Measurements from ENCODE around the gene MBOAT2.

The MBOAT2 gene

GRCh38 chr2:8966123-8966908, 37.2 kb downstream of the MBOAT2 start:
- no peaks in the 10 kb centered on the region for H3K36me3 ChIP-seq (ENCODE audit: control insufficient read depth, insufficient read depth, low read length)
- no peaks in the 10 kb centered on the region for H3K4me1 ChIP-seq (ENCODE audit: control insufficient read depth, insufficient read depth, low read length, poor library complexity, severe bottlenecking)
- H3K4me3 ChIP-seq (ENCODE audit: insufficient read depth, low read depth, low read length, poor library complexity, severe bottlenecking) = no peak overlapping the region
- H3K27ac ChIP-seq (ENCODE audit: insufficient read depth, low read length, poor library complexity, severe bottlenecking) = no peak overlapping the region
- H3K27me3 ChIP-seq (replicated peaks; ENCODE audit: control insufficient read depth, insufficient read depth, low read length, poor library complexity, severe bottlenecking) = no peaks in the 10 kb centered on the region
- H3K9me3 ChIP-seq (ENCODE audit: control insufficient read depth, low read length) = no peaks in the 10 kb centered on the region
- DNase-seq = no peak

GRCh38 chr2:8965216-8965969, 38.1 kb downstream of the MBOAT2 start:
- Histone ChIP-seq H3K4me1 (ENCODE audit: control insufficient read depth, insufficient read depth, low read length, poor library complexity, severe bottlenecking) (no peaks in the 10 kb centered on the region), H3K4me3 (ENCODE audit: insufficient read depth, low read depth, low read length, poor library complexity, severe bottlenecking) (no peak overlapping the region), H3K27ac (ENCODE audit: insufficient read depth, low read length, poor library complexity, severe bottlenecking) (no peak overlapping the region), H3K9me3 (ENCODE audit: control insufficient read depth, low read length) (no peaks in the 10 kb centered on the region), H3K36me3 (ENCODE audit: control insufficient read depth, insufficient read depth, low read length) (no peaks in the 10 kb centered on the region), H3K27me3 (replicated peaks; ENCODE audit: control insufficient read depth, insufficient read depth, low read length, poor library complexity, severe bottlenecking) (no peaks in the 10 kb centered on the region)
- DNase-seq = no peak

DNA sequence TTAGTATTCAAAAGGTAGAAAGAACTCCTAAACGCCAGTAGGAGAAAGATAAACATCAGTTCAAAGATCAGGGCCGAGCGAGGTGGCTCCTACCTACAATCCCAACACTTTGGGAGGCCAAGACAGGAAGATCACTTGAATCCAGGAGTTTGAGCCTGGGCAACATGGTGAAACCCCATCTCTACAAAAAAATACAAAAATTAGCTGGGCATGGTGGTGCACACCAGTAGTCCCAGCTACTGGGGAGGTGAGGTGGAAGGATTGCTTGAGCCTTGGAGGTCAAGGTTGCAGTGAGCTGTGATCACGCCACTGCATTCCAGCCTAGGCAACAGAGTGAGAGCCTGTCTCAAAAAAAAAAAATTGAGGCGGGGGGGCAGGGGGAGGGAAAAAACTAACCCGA, 40.6 kb downstream of the MBOAT2 start:
- H3K36me3 ChIP-seq (ENCODE audit: control insufficient read depth, insufficient read depth, low read length) = no peaks in the 10 kb centered on the region
- DNase-seq = no peak
- H3K27ac ChIP-seq (ENCODE audit: insufficient read depth, low read length, poor library complexity, severe bottlenecking) = no peak overlapping the region
- no peaks in the 10 kb centered on the region for H3K27me3 ChIP-seq (replicated peaks; ENCODE audit: control insufficient read depth, insufficient read depth, low read length, poor library complexity, severe bottlenecking)
- no peak overlapping the region for H3K4me3 ChIP-seq (ENCODE audit: insufficient read depth, low read depth, low read length, poor library complexity, severe bottlenecking)
- H3K9me3 ChIP-seq (ENCODE audit: control insufficient read depth, low read length) = no peaks in the 10 kb centered on the region
- no peaks in the 10 kb centered on the region for H3K4me1 ChIP-seq (ENCODE audit: control insufficient read depth, insufficient read depth, low read length, poor library complexity, severe bottlenecking)

DNA sequence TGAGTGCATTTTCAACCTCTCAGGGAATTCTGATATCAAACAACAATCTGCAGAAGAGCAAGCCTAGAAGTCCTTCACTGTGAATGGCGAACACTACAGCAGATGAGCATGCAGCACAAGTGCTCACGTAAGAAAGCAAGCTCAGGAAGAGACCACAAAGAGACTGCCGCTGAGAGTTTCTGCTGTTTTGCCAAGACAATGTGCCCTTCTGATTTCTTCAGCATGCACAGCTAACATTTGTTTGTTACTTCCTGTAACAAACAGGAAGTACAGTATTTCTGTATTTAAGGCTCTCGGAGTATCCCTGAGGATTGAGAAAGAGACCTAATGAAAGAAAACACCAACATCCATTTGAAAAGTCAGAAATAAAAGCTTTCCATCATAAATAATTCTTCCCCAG, 45.9 kb downstream of the MBOAT2 start:
- no peak overlapping the region for H3K27ac ChIP-seq (ENCODE audit: insufficient read depth, low read length, poor library complexity, severe bottlenecking)
- H3K27me3 ChIP-seq (replicated peaks; ENCODE audit: control insufficient read depth, insufficient read depth, low read length, poor library complexity, severe bottlenecking) = no peaks in the 10 kb centered on the region
- H3K36me3 ChIP-seq (ENCODE audit: control insufficient read depth, insufficient read depth, low read length) = no peaks in the 10 kb centered on the region
- H3K9me3 ChIP-seq (ENCODE audit: control insufficient read depth, low read length) = peaks cover 4% of the 10 kb centered on the region
- no peak for DNase-seq
- no peak overlapping the region for H3K4me3 ChIP-seq (ENCODE audit: insufficient read depth, low read depth, low read length, poor library complexity, severe bottlenecking)
- H3K4me1 ChIP-seq (ENCODE audit: control insufficient read depth, insufficient read depth, low read length, poor library complexity, severe bottlenecking) = no peaks in the 10 kb centered on the region

- no peak overlapping the region for H3K4me3 ChIP-seq (ENCODE audit: insufficient read depth, low read depth, low read length, poor library complexity, severe bottlenecking)
- DNase-seq = no peak
- H3K4me1 ChIP-seq (ENCODE audit: control insufficient read depth, insufficient read depth, low read length, poor library complexity, severe bottlenecking) = no peaks in the 10 kb centered on the region
- H3K9me3 ChIP-seq (ENCODE audit: control insufficient read depth, low read length) = peaks cover 4% of the 10 kb centered on the region
- no peak overlapping the region for H3K27ac ChIP-seq (ENCODE audit: insufficient read depth, low read length, poor library complexity, severe bottlenecking)
- no peaks in the 10 kb centered on the region for H3K36me3 ChIP-seq (ENCODE audit: control insufficient read depth, insufficient read depth, low read length)
- no peaks in the 10 kb centered on the region for H3K27me3 ChIP-seq (replicated peaks; ENCODE audit: control insufficient read depth, insufficient read depth, low read length, poor library complexity, severe bottlenecking)
Observed at GRCh38 chr2:8956774-8957173, 46.7 kb downstream of the MBOAT2 start.

DNA sequence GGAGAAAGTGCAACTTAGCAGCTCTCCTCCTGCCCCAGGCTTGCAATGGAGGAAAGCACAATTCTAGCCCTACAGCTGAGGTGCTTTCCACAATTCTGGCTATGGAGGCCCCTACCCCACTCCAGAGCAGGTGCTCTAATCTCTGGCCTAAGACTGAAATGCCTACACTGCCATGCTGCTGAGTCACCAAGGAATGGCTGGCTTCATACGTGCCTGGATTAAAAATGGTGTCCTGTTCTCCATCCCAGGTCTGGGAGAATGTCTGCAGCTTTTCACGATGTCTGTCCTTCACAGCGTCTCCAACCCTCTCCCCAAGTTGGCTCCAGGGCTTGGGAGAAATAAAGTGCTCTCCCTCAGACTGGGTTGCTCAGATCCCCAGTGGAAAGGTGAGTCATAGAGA, 48.5 kb downstream of the MBOAT2 start:
- Histone ChIP-seq H3K4me3 (ENCODE audit: insufficient read depth, low read depth, low read length, poor library complexity, severe bottlenecking) (no peak overlapping the region), H3K9me3 (ENCODE audit: control insufficient read depth, low read length) (peaks cover 4% of the 10 kb centered on the region), H3K27ac (ENCODE audit: insufficient read depth, low read length, poor library complexity, severe bottlenecking) (no peak overlapping the region), H3K36me3 (ENCODE audit: control insufficient read depth, insufficient read depth, low read length) (no peaks in the 10 kb centered on the region), H3K27me3 (replicated peaks; ENCODE audit: control insufficient read depth, insufficient read depth, low read length, poor library complexity, severe bottlenecking) (no peaks in the 10 kb centered on the region), H3K4me1 (ENCODE audit: control insufficient read depth, insufficient read depth, low read length, poor library complexity, severe bottlenecking) (no peaks in the 10 kb centered on the region)
- no peak for DNase-seq

DNA sequence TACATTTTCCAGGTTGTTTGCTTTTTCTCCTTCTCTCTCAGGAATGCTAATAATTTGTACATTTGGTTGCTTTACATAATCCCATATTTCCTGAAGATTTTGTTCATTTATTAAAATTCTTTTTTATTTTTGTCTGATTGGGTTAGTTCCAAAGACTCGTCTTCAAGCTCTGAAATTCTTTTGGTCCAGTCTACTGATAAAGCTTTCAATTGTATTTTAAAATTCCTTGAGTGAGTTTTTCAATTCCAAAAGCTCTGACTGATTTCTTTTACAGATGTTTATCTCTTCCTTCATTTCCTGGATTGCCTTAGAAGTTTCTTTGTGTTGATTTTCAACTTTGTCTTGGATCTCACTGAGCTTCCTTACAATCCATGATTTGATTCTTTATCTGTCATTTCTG, 50.0 kb downstream of the MBOAT2 start:
- Histone ChIP-seq H3K27ac (ENCODE audit: insufficient read depth, low read length, poor library complexity, severe bottlenecking) (no peak overlapping the region), H3K4me1 (ENCODE audit: control insufficient read depth, insufficient read depth, low read length, poor library complexity, severe bottlenecking) (no peaks in the 10 kb centered on the region), H3K4me3 (ENCODE audit: insufficient read depth, low read depth, low read length, poor library complexity, severe bottlenecking) (no peak overlapping the region), H3K36me3 (ENCODE audit: control insufficient read depth, insufficient read depth, low read length) (no peaks in the 10 kb centered on the region), H3K9me3 (ENCODE audit: control insufficient read depth, low read length) (peaks cover 4% of the 10 kb centered on the region), H3K27me3 (replicated peaks; ENCODE audit: control insufficient read depth, insufficient read depth, low read length, poor library complexity, severe bottlenecking) (no peaks in the 10 kb centered on the region)
- no peak for DNase-seq

- H3K27ac ChIP-seq (ENCODE audit: insufficient read depth, low read length, poor library complexity, severe bottlenecking) = no peak overlapping the region
Observed at GRCh38 chr2:8939486-8940114, 63.9 kb downstream of the MBOAT2 start.

DNA sequence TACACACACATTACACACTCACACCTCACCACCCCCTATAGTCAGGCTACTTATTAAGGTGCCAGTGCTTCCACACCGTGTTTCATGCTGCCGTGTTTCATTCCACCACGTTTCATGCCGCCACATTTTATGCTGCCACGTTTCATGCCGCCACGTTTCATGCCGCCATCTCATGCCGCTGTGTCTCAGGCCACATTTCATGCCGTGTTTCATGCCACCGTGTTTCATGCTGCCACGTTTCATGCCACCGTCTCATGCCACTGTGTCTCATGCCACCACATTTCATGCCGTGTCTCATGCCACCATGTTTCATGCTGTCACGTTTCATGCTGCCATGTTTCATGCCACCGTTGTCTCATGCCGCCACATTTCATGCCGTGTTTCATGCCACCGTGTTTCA, 65.1 kb downstream of the MBOAT2 start:
- no peak overlapping the region for H3K27ac ChIP-seq (ENCODE audit: insufficient read depth, low read length, poor library complexity, severe bottlenecking)
- H3K9me3 ChIP-seq (ENCODE audit: control insufficient read depth, low read length) = no peaks in the 10 kb centered on the region
- no peaks in the 10 kb centered on the region for H3K36me3 ChIP-seq (ENCODE audit: control insufficient read depth, insufficient read depth, low read length)
- H3K27me3 ChIP-seq (replicated peaks; ENCODE audit: control insufficient read depth, insufficient read depth, low read length, poor library complexity, severe bottlenecking) = no peaks in the 10 kb centered on the region
- no peaks in the 10 kb centered on the region for H3K4me1 ChIP-seq (ENCODE audit: control insufficient read depth, insufficient read depth, low read length, poor library complexity, severe bottlenecking)
- no peak overlapping the region for H3K4me3 ChIP-seq (ENCODE audit: insufficient read depth, low read depth, low read length, poor library complexity, severe bottlenecking)
- no peak for DNase-seq

More at GRCh38 chr2:8939486-8940114, 63.9 kb downstream of the MBOAT2 start:
- H3K36me3 ChIP-seq (ENCODE audit: control insufficient read depth, insufficient read depth, low read length) = no peaks in the 10 kb centered on the region
- no peaks in the 10 kb centered on the region for H3K4me1 ChIP-seq (ENCODE audit: control insufficient read depth, insufficient read depth, low read length, poor library complexity, severe bottlenecking)
- DNase-seq = no peak
- H3K27me3 ChIP-seq (replicated peaks; ENCODE audit: control insufficient read depth, insufficient read depth, low read length, poor library complexity, severe bottlenecking) = no peaks in the 10 kb centered on the region
- H3K4me3 ChIP-seq (ENCODE audit: insufficient read depth, low read depth, low read length, poor library complexity, severe bottlenecking) = no peak overlapping the region
- no peaks in the 10 kb centered on the region for H3K9me3 ChIP-seq (ENCODE audit: control insufficient read depth, low read length)

DNA sequence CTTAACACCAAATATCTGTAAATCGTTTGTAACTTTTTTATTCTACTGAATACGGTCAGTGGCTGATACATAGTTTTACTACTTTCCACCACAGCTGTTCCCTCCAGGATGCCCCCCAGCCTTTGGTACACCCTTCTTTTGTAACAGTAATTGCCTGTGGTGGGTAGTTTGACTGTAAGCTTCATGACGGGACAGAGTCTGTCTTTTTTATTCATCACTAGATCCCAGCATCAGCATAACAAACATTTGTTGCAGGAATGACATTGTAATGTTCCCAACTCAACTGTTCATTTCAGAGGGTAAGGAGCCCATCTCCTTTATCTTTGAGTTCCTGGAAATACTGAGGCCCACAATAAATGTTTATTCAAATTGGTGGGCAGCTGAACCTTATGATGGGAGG, 67.5 kb downstream of the MBOAT2 start:
- Histone ChIP-seq H3K4me3 (ENCODE audit: insufficient read depth, low read depth, low read length, poor library complexity, severe bottlenecking) (no peak overlapping the region), H3K27ac (ENCODE audit: insufficient read depth, low read length, poor library complexity, severe bottlenecking) (no peak overlapping the region), H3K4me1 (ENCODE audit: control insufficient read depth, insufficient read depth, low read length, poor library complexity, severe bottlenecking) (no peaks in the 10 kb centered on the region), H3K36me3 (ENCODE audit: control insufficient read depth, insufficient read depth, low read length) (no peaks in the 10 kb centered on the region), H3K9me3 (ENCODE audit: control insufficient read depth, low read length) (no peaks in the 10 kb centered on the region), H3K27me3 (replicated peaks; ENCODE audit: control insufficient read depth, insufficient read depth, low read length, poor library complexity, severe bottlenecking) (no peaks in the 10 kb centered on the region)
- no peak for DNase-seq

Data from effector memory CD4-positive, alpha-beta T cell (primary cell).